ENCODE measurements around the gene RDX. TPM values are rescaled to one million over a fixed set of nuclear protein-coding genes. Genes with fewer than 3 reads are reported as not detected.

The RDX gene
- total RNA-seq, 1 experiment from 2014 or later: 76.8 TPM

DNA sequence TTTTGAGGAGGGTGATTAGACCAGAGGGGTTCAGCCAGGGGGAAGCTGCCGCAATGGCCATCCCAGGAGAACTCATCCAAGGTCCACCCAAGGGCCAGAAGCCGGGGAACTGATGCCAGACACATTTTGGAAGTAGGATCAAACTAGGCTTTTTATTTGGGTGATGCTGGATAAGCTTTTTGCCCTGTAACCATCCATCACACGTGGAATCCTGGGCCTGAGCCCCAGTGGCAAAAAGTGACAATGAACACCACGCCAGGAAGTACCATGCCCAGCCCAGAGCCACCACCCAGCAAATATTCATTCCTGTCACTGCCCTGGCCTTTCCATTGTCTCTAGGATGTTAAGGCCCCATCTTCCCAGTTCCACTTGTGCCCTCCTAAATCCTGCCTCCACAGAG is 117.3 kb downstream of the RDX start:
- H3K27me3 Mint-ChIP-seq (ENCODE audit: unreplicated experiment): no peaks in the 10 kb centered on the region
- no peaks in the 10 kb centered on the region for H3K9me3 Mint-ChIP-seq (ENCODE audit: low read depth, unreplicated experiment)
- H3K4me3 Mint-ChIP-seq (ENCODE audit: low read depth, unreplicated experiment): no peak overlapping the region
- H3K27ac Mint-ChIP-seq (ENCODE audit: unreplicated experiment): no peak overlapping the region
- DNase-seq: no peak
- H3K4me1 Mint-ChIP-seq (ENCODE audit: low read depth, unreplicated experiment): peaks cover 12% of the 10 kb centered on the region
- TF ChIP-seq, protein P1, sequence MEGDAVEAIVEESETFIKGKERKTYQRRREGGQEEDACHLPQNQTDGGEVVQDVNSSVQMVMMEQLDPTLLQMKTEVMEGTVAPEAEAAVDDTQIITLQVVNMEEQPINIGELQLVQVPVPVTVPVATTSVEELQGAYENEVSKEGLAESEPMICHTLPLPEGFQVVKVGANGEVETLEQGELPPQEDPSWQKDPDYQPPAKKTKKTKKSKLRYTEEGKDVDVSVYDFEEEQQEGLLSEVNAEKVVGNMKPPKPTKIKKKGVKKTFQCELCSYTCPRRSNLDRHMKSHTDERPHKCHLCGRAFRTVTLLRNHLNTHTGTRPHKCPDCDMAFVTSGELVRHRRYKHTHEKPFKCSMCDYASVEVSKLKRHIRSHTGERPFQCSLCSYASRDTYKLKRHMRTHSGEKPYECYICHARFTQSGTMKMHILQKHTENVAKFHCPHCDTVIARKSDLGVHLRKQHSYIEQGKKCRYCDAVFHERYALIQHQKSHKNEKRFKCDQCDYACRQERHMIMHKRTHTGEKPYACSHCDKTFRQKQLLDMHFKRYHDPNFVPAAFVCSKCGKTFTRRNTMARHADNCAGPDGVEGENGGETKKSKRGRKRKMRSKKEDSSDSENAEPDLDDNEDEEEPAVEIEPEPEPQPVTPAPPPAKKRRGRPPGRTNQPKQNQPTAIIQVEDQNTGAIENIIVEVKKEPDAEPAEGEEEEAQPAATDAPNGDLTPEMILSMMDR (IDR thresholded peaks at IDR 0.05; ENCODE audit: unreplicated experiment): no peak
- intact Hi-C loops (cut with micrococcal nuclease; ENCODE audit: unreplicated experiment): no loop called here
- no TSS peak for BruUV-seq (replicated peaks)
- peaks cover 3% of the 10 kb centered on the region for H3K36me3 Mint-ChIP-seq (ENCODE audit: insufficient read depth, unreplicated experiment)
- CTCF ChIA-PET: interaction anchor here (0.6 kb wide), 1 partner anchor 92 kb away, joined by 3 read pairs; no protein-coding TSS in a partner anchor

- no peak overlapping the region for H3K27ac Mint-ChIP-seq (ENCODE audit: unreplicated experiment)
- CTCF ChIA-PET: no interaction called here
- DNase-seq: no peak
- BruUV-seq (replicated peaks): no TSS peak
- no peaks in the 10 kb centered on the region for H3K9me3 Mint-ChIP-seq (ENCODE audit: low read depth, unreplicated experiment)
- intact Hi-C loops (cut with micrococcal nuclease; ENCODE audit: unreplicated experiment): no loop called here
- no peaks in the 10 kb centered on the region for H3K4me1 Mint-ChIP-seq (ENCODE audit: low read depth, unreplicated experiment)
- H3K36me3 Mint-ChIP-seq (ENCODE audit: insufficient read depth, unreplicated experiment): peaks cover 5% of the 10 kb centered on the region
- no peaks in the 10 kb centered on the region for H3K27me3 Mint-ChIP-seq (ENCODE audit: unreplicated experiment)
- no peak overlapping the region for H3K4me3 Mint-ChIP-seq (ENCODE audit: low read depth, unreplicated experiment)
- TF ChIP-seq, protein P1 (IDR thresholded peaks at IDR 0.05; ENCODE audit: unreplicated experiment): no peak
Observed at GRCh38 chr11:110177086-110177456, 119.3 kb downstream of the RDX start.

- H3K4me1 Mint-ChIP-seq (ENCODE audit: low read depth, unreplicated experiment): no peaks in the 10 kb centered on the region
- DNase-seq: no peak
- intact Hi-C loops (cut with micrococcal nuclease; ENCODE audit: unreplicated experiment): no loop called here
Observed at GRCh38 chr11:110176366-110177085, 119.9 kb downstream of the RDX start.

DNA sequence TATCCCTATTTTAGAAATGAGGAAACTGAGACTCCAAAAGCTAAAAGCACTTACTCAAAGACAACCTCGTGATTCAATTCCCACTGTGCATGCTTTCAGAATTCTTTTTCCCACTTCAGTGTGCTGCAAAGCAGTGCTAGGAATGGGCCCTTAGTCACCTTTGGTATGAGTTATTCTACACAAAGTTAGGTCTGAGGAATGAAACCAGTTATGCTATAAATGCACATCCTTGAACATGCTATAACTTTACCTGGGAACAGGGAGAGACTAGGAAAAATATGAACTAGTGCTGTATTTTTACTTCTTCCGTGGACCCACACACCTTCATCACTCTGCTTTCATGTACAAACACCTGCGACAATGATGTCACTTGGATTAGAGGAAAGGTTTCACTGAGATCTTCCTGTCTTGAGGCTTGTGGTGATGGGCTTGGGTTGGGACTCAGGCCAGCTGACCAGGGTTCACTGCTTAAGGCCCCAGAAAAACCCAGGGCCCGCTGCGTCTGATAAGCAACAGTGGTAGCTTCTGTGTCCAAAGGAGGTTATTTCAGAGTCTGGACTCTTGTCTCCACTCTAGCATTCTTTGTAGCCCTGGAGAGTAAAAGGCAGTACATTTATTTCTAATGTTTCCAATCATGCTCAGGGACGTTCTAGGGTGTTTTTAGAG is 121.6 kb downstream of the RDX start:
- Mint-ChIP-seq H3K4me3 (ENCODE audit: low read depth, unreplicated experiment) (no peak overlapping the region), H3K4me1 (ENCODE audit: low read depth, unreplicated experiment) (no peaks in the 10 kb centered on the region), H3K9me3 (ENCODE audit: low read depth, unreplicated experiment) (no peaks in the 10 kb centered on the region), H3K36me3 (ENCODE audit: insufficient read depth, unreplicated experiment) (peaks cover 5% of the 10 kb centered on the region), H3K27ac (ENCODE audit: unreplicated experiment) (no peak overlapping the region), H3K27me3 (ENCODE audit: unreplicated experiment) (no peaks in the 10 kb centered on the region)
- CTCF ChIA-PET: no interaction called here
- TF ChIP-seq, protein P1 (IDR thresholded peaks at IDR 0.05; ENCODE audit: unreplicated experiment): no peak
- intact Hi-C loops (cut with micrococcal nuclease; ENCODE audit: unreplicated experiment): no loop called here
- TSS peak; percentile 40 for BruUV-seq (replicated peaks)
- DNase-seq: no peak

More at GRCh38 chr11:110176366-110177085, 119.9 kb downstream of the RDX start:
- TF ChIP-seq, protein P1 (IDR thresholded peaks at IDR 0.05; ENCODE audit: unreplicated experiment): no peak
- Mint-ChIP-seq H3K9me3 (ENCODE audit: low read depth, unreplicated experiment) (no peaks in the 10 kb centered on the region), H3K4me3 (ENCODE audit: low read depth, unreplicated experiment) (no peak overlapping the region), H3K36me3 (ENCODE audit: insufficient read depth, unreplicated experiment) (peaks cover 5% of the 10 kb centered on the region), H3K27me3 (ENCODE audit: unreplicated experiment) (no peaks in the 10 kb centered on the region), H3K27ac (ENCODE audit: unreplicated experiment) (no peak overlapping the region)
- CTCF ChIA-PET: no interaction called here
- BruUV-seq (replicated peaks): no TSS peak
